NCI-H2227 (cell line): ENCODE results near the gene ENOX2.
"Not testable (repeated sequence)": the region's sequence is repeated elsewhere in the genome, so short reads cannot be mapped to it uniquely, and the experiment has no call there.

Experiments
- DNase-seq: peaks from one replicate; lab custom pipeline; 2025; ENCODE audit not compliant: unreplicated experiment; lab: John Stamatoyannopoulos, UW

Gene ENOX2

DNA sequence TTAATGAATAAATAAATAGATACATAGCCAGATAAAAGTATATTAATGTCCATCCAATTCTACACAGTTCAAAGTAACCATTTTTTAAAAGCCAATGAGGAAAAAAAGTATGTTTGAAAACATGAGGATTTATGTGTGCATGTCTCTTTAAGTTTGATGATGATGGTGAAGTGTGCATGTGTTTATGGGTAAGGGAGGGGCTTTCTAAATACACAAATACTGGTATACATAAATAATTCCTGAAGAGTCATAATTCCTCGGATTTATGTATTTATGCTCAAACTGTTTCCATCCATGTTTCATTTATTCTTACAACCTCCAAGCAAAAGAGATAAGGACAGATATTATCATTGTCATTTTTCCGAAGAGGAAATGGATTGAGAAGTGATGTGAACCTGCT lies 75.4 kb downstream of the ENOX2 start:
- DNase-seq = no peak

DNA sequence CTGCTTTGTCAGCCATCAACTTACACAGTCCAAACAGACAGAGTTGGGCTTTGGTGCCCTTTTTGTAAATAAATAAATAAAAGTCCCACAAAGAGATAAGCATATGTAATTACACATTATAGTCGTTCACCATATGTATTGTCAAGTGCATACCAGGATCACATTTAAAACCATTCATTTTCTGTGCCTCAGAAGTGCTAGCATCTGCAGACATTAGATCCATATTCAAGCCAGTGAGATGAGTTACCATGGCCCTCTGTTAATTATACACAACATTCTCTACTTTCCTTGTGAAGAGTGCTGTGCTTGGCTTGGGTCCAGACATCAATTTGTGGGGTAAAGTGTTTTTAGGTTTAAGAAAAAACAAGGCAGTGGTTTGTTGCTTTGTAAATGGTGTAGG lies 76.8 kb downstream of the ENOX2 start:
- DNase-seq = peak; percentile 69

GRCh38 chrX:130825525-130825924 lies 77.5 kb downstream of the ENOX2 start:
- DNase-seq = peak; percentile 11

DNA sequence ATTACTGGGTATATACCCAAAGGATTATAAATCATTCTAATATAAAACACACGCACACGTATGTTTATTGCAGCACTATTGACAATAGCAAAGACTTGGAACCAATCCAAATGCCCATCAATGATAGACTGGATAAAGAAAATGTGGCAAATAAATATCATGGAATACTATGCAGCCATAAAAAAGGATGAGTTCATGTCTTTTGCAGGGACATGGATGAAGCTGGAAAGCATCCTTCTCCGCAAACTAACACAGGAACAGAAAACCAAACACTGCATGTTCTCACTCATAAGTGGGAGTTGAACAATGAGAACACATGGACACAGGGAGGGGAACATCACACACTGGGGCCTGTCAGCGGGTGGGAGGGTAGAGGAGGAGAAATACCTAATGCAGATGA lies 83.6 kb downstream of the ENOX2 start:
- DNase-seq = not testable (repeated sequence)

GRCh38 chrX:130813932-130814331 lies 89.1 kb downstream of the ENOX2 start:
- DNase-seq = not testable (repeated sequence)

DNA sequence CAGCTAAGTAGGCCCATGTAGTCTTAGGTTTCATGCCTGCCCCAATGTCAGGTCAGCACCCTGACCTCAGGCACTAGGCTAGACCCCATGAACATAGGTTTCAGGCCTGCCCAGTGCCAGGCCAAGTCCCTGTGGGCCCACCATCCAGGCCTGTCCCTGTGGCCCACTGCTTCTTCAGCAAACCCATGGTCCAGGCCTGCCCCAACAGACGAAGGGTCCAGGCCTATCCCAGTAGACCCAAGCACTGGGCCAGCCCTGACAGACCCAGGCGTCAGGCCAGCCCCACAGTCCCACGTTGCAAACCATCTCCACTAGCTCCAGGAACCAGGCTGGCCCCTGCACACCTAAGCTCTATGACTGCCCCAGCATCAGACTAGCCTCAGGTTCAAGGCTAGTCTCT lies 92.4 kb downstream of the ENOX2 start:
- no peak for DNase-seq

DNA sequence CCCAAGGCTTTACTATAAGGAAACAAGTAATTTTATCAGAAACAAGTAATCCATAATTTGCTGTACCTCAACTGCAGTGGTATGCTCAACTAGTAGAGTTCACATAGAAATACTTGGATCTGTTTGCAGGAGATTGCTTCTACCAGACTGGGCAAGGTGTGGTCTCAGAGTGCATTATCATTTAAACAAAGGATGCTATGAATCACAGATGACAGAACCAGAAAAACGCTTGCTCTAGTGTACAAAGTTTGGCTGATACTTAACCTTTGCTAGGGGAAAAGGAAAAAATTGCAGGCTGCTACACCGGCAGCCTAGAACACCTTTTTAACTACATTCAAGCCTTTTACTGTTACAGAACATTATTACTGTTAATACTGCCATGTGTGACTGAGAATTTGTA lies 97.1 kb downstream of the ENOX2 start:
- no peak for DNase-seq

- DNase-seq = no peak
Measured at GRCh38 chrX:130803537-130803936, 99.5 kb downstream of the ENOX2 start.

GRCh38 chrX:130801901-130802300 lies 101.1 kb downstream of the ENOX2 start:
- DNase-seq = peak; percentile 8

DNA sequence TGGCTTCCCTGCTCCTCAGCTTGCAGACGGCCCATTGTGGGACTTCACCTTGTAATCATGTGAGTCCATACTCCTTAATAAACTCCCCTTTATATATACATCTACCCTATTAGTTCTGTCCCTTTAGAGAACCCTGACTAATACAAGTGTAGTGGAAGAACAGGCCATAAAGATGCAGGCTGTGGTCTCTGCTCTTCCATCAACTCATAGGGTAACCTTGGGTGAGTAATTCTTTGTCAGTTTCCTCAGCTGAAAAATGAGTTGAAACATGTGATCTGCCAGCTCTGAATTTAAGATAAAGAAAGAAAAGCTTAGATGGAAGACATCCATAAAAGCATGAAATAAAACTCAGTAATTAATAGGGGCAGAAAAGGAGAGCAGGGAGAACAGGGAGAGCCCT lies 103.6 kb downstream of the ENOX2 start:
- no peak for DNase-seq

DNA sequence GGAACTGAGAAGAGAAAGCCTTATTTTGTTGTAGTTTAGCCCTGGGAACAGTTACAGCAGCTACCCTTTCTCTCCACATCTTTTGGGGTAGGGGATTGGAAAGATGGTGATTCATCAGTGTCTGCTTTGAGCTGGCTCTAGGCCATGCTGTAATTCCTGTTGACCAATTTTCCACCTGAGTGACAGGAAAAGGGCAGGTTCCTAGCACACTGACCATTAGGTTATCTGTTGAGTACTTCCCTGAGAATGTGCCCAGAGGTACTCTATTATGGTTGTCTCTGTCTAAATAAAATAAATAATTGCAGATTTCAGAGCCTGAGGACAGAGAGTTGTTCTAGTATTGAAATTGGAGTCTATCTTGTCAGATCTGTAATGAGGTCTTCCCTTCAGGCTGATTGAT lies 109.0 kb downstream of the ENOX2 start:
- no peak for DNase-seq

DNA sequence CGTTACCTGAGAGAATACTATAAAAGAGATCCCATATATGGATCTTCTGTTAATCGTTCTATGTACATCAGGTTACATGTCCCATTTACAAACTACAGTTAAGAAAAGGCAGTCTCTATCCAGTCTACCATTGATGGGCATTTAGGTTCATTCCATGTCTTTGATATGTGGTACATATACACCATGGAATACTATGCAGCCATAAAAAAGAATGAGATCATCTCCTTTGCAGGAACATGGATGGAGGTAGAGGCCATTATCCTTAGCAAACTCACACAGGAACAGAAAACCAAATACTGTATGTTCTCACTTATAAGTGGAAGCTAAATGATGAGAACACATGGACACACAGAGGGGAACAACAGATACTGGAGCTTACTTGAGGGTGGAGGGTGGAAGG lies 111.1 kb downstream of the ENOX2 start:
- DNase-seq = not testable (repeated sequence)

- DNase-seq = no peak
Measured at GRCh38 chrX:130789793-130790192, 113.2 kb downstream of the ENOX2 start.

GRCh38 chrX:130788786-130789581 lies 114.0 kb downstream of the ENOX2 start:
- peak; percentile 9 for DNase-seq

DNA sequence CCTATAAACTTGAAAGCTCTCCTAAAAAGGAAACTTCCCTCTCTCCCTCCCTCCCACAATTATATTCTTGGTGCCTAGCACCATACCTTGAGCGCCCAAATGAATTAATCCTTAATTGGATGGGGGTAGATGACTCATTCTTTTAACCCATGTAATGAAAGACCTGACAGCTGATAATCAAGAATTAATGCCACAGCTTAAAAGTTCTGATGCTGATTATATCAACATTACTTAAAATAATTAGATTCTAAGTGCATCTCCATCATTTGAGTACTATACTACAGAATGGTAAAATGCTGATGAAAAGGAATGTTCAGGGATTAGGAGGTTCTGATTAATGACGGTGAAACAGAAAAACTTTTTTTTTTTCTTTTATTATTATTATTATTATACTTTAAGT lies 117.0 kb downstream of the ENOX2 start:
- DNase-seq = no peak

DNA sequence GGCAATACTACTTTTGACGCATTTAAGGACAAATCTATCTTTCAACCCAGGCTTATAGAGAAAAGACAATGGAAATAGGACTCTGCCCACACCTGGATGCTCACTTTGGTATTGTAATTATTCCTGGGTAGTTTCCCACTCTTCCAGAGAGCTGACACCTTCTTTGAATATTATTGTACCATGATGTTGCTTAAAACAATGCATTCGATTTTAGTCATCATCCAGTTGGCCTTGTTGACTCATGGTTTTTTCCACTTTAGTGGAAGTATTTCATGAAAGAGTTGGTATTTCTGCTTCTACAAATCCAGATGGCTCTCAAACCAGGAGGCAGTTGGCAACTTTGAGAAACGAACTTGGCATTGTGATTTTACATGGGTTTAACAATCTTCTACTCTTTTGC lies 124.2 kb downstream of the ENOX2 start:
- no peak for DNase-seq

GRCh38 chrX:130775849-130776248 lies 127.2 kb downstream of the ENOX2 start:
- no peak for DNase-seq

- DNase-seq = no peak
Measured at GRCh38 chrX:130772776-130773143, 130.2 kb downstream of the ENOX2 start.

GRCh38 chrX:130772105-130772775 lies 130.8 kb downstream of the ENOX2 start:
- DNase-seq = no peak

DNA sequence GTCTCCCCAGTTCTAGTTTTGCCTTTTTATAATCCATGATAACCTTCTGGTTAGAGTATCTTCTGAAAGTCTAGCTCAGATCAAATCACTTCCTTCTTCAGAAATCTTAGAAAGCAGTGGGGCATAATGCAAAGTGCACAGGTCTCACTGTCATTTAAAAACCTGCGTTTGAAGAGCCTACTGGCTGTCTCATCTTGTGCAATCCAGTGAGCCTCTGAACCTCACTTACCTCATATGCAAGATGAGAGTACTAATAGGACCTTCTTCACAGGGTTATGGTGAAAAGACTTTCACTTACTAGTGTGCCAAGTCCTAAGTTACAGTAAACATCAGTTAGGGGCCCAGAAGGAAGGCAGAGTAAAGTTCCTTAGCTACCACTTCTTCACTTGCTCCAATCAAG lies 131.4 kb downstream of the ENOX2 start:
- DNase-seq = no peak

DNA sequence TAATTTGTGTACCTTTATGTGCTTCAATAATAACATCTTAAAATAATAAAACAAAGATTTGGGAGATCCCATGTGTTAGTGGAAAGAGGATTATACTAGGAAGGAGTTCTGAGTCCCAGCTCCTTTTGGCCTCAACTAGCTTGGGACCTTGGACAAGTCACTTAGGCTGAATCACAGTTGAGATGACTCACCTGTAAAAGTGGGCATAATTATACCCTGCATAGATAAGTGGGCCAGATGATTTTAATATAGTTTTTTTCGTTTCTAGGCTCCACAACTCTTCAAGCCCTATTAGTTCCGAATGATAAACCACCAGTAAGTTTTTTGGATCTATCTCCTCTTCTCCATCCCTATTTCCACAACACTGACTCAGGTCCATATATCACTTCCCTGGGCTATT lies 131.8 kb downstream of the ENOX2 start:
- DNase-seq = no peak

GRCh38 chrX:130770615-130771014 lies 132.4 kb downstream of the ENOX2 start:
- DNase-seq = no peak

DNA sequence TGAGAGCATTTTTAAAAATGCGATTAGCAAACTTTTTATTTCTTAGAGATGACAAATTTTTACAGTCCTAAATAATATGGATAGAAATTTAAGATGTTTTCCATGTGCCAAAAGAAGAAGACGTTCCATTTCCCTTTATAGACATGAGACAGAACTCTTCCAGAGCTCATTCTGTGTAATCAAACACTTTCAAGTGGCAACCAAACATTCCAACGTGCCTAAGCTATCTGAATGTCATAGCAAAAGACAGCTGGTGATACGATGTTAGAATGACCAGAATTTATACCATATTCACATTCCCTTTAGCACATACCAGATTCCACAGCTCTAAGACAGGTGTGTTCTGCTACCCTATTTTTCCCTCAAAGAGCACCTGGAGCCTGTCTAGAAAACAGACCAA lies 133.2 kb downstream of the ENOX2 start:
- no peak for DNase-seq
